ENCODE data around the gene TUBGCP3.

Gene TUBGCP3

GRCh38 chr13:112532837-112533745, 54.9 kb downstream of the TUBGCP3 start:
- H3K27me3 Mint-ChIP-seq = no peaks in the 10 kb centered on the region
- H3K27ac Mint-ChIP-seq = no peak overlapping the region
- ATAC-seq = no peak
- H3K9me3 Mint-ChIP-seq = no peaks in the 10 kb centered on the region
- no peaks in the 10 kb centered on the region for H3K4me1 Mint-ChIP-seq
- peaks cover 26% of the 10 kb centered on the region for H3K36me3 Mint-ChIP-seq
- H3K4me3 Mint-ChIP-seq = no peak overlapping the region

- Mint-ChIP-seq H3K27me3 (no peaks in the 10 kb centered on the region), H3K4me3 (no peak overlapping the region), H3K4me1 (no peaks in the 10 kb centered on the region), H3K36me3 (peaks cover 15% of the 10 kb centered on the region), H3K27ac (no peak overlapping the region), H3K9me3 (no peaks in the 10 kb centered on the region)
- no peak for ATAC-seq
Measured at GRCh38 chr13:112531263-112531794, 56.6 kb downstream of the TUBGCP3 start.

GRCh38 chr13:112530861-112531260, 57.1 kb downstream of the TUBGCP3 start:
- Mint-ChIP-seq H3K36me3 (peaks cover 11% of the 10 kb centered on the region), H3K27me3 (no peaks in the 10 kb centered on the region), H3K4me1 (no peaks in the 10 kb centered on the region), H3K9me3 (no peaks in the 10 kb centered on the region), H3K4me3 (no peak overlapping the region), H3K27ac (no peak overlapping the region)
- ATAC-seq = no peak

GRCh38 chr13:112529216-112529615, 58.7 kb downstream of the TUBGCP3 start:
- Mint-ChIP-seq H3K27me3 (no peaks in the 10 kb centered on the region), H3K4me1 (no peaks in the 10 kb centered on the region), H3K9me3 (no peaks in the 10 kb centered on the region), H3K36me3 (peaks cover 4% of the 10 kb centered on the region), H3K27ac (no peak overlapping the region), H3K4me3 (no peak overlapping the region)
- no peak for ATAC-seq

GRCh38 chr13:112526146-112526853, 61.7 kb downstream of the TUBGCP3 start:
- no peak overlapping the region for H3K27ac Mint-ChIP-seq
- no peak overlapping the region for H3K4me3 Mint-ChIP-seq
- H3K27me3 Mint-ChIP-seq = no peaks in the 10 kb centered on the region
- no peak for ATAC-seq
- H3K36me3 Mint-ChIP-seq = peaks cover 7% of the 10 kb centered on the region
- no peaks in the 10 kb centered on the region for H3K9me3 Mint-ChIP-seq
- no peaks in the 10 kb centered on the region for H3K4me1 Mint-ChIP-seq

- Mint-ChIP-seq H3K27ac (no peak overlapping the region), H3K27me3 (no peaks in the 10 kb centered on the region), H3K4me1 (no peaks in the 10 kb centered on the region), H3K4me3 (no peak overlapping the region), H3K9me3 (no peaks in the 10 kb centered on the region), H3K36me3 (peaks cover 11% of the 10 kb centered on the region)
- no peak for ATAC-seq
Measured at GRCh38 chr13:112525356-112525945, 62.5 kb downstream of the TUBGCP3 start.

- ATAC-seq = no peak
- peaks cover 17% of the 10 kb centered on the region for H3K36me3 Mint-ChIP-seq
- no peak overlapping the region for H3K27ac Mint-ChIP-seq
- no peaks in the 10 kb centered on the region for H3K27me3 Mint-ChIP-seq
- H3K4me1 Mint-ChIP-seq = no peaks in the 10 kb centered on the region
- H3K4me3 Mint-ChIP-seq = no peak overlapping the region
- H3K9me3 Mint-ChIP-seq = no peaks in the 10 kb centered on the region
Measured at GRCh38 chr13:112522578-112522977, 65.4 kb downstream of the TUBGCP3 start.

GRCh38 chr13:112521073-112521685, 66.8 kb downstream of the TUBGCP3 start:
- no peak for ATAC-seq

GRCh38 chr13:112519517-112520060, 68.4 kb downstream of the TUBGCP3 start:
- no peak for ATAC-seq
- peaks cover 39% of the 10 kb centered on the region for H3K36me3 Mint-ChIP-seq
- H3K27me3 Mint-ChIP-seq = no peaks in the 10 kb centered on the region
- no peak overlapping the region for H3K4me3 Mint-ChIP-seq
- H3K27ac Mint-ChIP-seq = no peak overlapping the region
- no peaks in the 10 kb centered on the region for H3K9me3 Mint-ChIP-seq
- H3K4me1 Mint-ChIP-seq = no peaks in the 10 kb centered on the region

More at GRCh38 chr13:112521073-112521685, 66.8 kb downstream of the TUBGCP3 start:
- H3K9me3 Mint-ChIP-seq = no peaks in the 10 kb centered on the region
- no peak overlapping the region for H3K4me3 Mint-ChIP-seq
- H3K4me1 Mint-ChIP-seq = no peaks in the 10 kb centered on the region
- H3K27ac Mint-ChIP-seq = no peak overlapping the region
- no peaks in the 10 kb centered on the region for H3K27me3 Mint-ChIP-seq
- H3K36me3 Mint-ChIP-seq = peaks cover 25% of the 10 kb centered on the region

GRCh38 chr13:112516218-112516617, 71.7 kb downstream of the TUBGCP3 start:
- Mint-ChIP-seq H3K4me3 (no peak overlapping the region), H3K4me1 (no peaks in the 10 kb centered on the region), H3K36me3 (peaks cover 36% of the 10 kb centered on the region), H3K27me3 (no peaks in the 10 kb centered on the region), H3K27ac (no peak overlapping the region), H3K9me3 (no peaks in the 10 kb centered on the region)
- no peak for ATAC-seq

GRCh38 chr13:112513761-112514160, 74.2 kb downstream of the TUBGCP3 start:
- no peaks in the 10 kb centered on the region for H3K27me3 Mint-ChIP-seq
- no peak for ATAC-seq
- H3K9me3 Mint-ChIP-seq = no peaks in the 10 kb centered on the region
- H3K36me3 Mint-ChIP-seq = peaks cover 37% of the 10 kb centered on the region
- H3K27ac Mint-ChIP-seq = no peak overlapping the region
- no peaks in the 10 kb centered on the region for H3K4me1 Mint-ChIP-seq
- no peak overlapping the region for H3K4me3 Mint-ChIP-seq

- H3K4me1 Mint-ChIP-seq = no peaks in the 10 kb centered on the region
- no peak overlapping the region for H3K27ac Mint-ChIP-seq
- peaks cover 55% of the 10 kb centered on the region for H3K36me3 Mint-ChIP-seq
- no peaks in the 10 kb centered on the region for H3K27me3 Mint-ChIP-seq
- H3K4me3 Mint-ChIP-seq = no peak overlapping the region
- no peak for ATAC-seq
- no peaks in the 10 kb centered on the region for H3K9me3 Mint-ChIP-seq
Measured at GRCh38 chr13:112510987-112511685, 76.8 kb downstream of the TUBGCP3 start.

GRCh38 chr13:112510002-112510780, 77.8 kb downstream of the TUBGCP3 start:
- Mint-ChIP-seq H3K4me1 (no peaks in the 10 kb centered on the region), H3K4me3 (no peak overlapping the region), H3K27ac (no peak overlapping the region), H3K27me3 (no peaks in the 10 kb centered on the region), H3K36me3 (peaks cover 55% of the 10 kb centered on the region), H3K9me3 (no peaks in the 10 kb centered on the region)
- ATAC-seq = no peak

GRCh38 chr13:112509190-112509589, 78.8 kb downstream of the TUBGCP3 start:
- Mint-ChIP-seq H3K27me3 (no peaks in the 10 kb centered on the region), H3K9me3 (no peaks in the 10 kb centered on the region), H3K27ac (no peak overlapping the region), H3K4me1 (no peaks in the 10 kb centered on the region), H3K4me3 (no peak overlapping the region), H3K36me3 (peaks cover 55% of the 10 kb centered on the region)
- ATAC-seq = no peak

Measured in stimulated activated memory B cell treated with anti-CD40 and anti-IgM and Interleukin-4, amounts not matched to agents 10 μg/mL and 1 μg/mL and 100 μg/mL, for 72 hours (primary cell).